ENCODE measurements around the gene SH2D1A. TPM values are rescaled to one million over a fixed set of nuclear protein-coding genes. Genes with fewer than 3 reads are reported as not detected.

Gene SH2D1A
- total and polyA plus RNA-seq, 2 of the 4 experiments (the other 2 are of a cell fraction), result not detected

DNA sequence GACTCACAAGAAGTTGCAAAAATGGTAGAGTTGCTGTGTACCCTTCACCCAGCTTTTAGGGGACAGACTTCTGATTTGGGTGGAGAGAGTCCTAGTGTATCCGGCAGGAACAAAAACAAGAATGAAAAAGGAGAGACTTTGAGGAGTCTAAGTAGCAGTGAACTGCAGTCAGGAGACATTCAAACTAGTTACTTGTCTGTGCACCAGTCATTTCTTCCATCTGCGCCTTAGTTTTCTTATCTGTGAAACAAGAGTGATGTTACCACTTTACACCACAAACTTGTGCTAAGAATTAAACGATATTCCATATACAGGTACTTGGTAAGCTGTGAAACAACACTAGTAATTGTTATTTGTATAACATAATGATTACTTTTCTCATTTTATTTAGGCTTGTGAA lies 47.3 kb downstream of the SH2D1A start:
- in situ Hi-C loops (cut with MboI; ENCODE audit: low sequenced_read_pairs) (no loop called here), intact Hi-C loops (cut with micrococcal nuclease) (no loop called here), dilution Hi-C loops (cut with HindIII; ENCODE audit: low sequenced_read_pairs, unreplicated experiment) (no loop called here)
- ChIA-PET POLR2A (ENCODE audit: unreplicated experiment) (no interaction called here), CTCF (interaction anchor here (1.2 kb wide), 1 partner anchor 10 kb away, joined by 3 read pairs; no protein-coding TSS in a partner anchor)
- no peak for ATAC-seq (ENCODE audit: low read depth)
- no peak for DNase-seq
- no peaks in the 10 kb centered on the region for H3K9me1 ChIP-seq (ENCODE audit: insufficient read depth, low read length)
- no peak overlapping the region for H3K23ac ChIP-seq (ENCODE audit: low read depth, low read length)
- no peak overlapping the region for H2BK20ac ChIP-seq (ENCODE audit: low read depth, low read length)
- no peaks in the 10 kb centered on the region for H3K4me1 ChIP-seq (ENCODE audit: control insufficient read depth, insufficient read depth, low read length)
- no peak overlapping the region for H2BK120ac ChIP-seq (ENCODE audit: low read depth, low read length)
- no peak overlapping the region for H3K14ac ChIP-seq (replicated peaks; ENCODE audit: low read depth, low read length)
- no peak overlapping the region for H3K56ac ChIP-seq (ENCODE audit: extremely low read depth, insufficient read depth, low read length)
- H4K20me1 ChIP-seq (ENCODE audit: insufficient read depth, low read length), result no peaks in the 10 kb centered on the region
- H4K8ac ChIP-seq (ENCODE audit: low read depth in 2 of 2, low read length in 2 of 2), result no peak overlapping the region
- H4K91ac ChIP-seq (ENCODE audit: insufficient read depth, low read depth, low read length), result no peak overlapping the region
- no peak overlapping the region for H3K9ac ChIP-seq (ENCODE audit: low read depth, low read length)
- H3K79me1 ChIP-seq (ENCODE audit: low read depth in 1 of 2, low read length in 2 of 2), result no peaks in the 10 kb centered on the region
- H2AK9ac ChIP-seq (replicated peaks; ENCODE audit: low read depth, low read length, poor library complexity), result no peak overlapping the region
- no peaks in the 10 kb centered on the region for H3K36me3 ChIP-seq (ENCODE audit: control insufficient read depth, insufficient read depth, low read length)
- no peak overlapping the region for H3K4me3 ChIP-seq (ENCODE audit: insufficient read depth, low read depth, low read length)
- no peak overlapping the region for H3K18ac ChIP-seq (ENCODE audit: low read depth, low read length)
- H4K5ac ChIP-seq (ENCODE audit: low read depth, low read length), result no peak overlapping the region
- no CpG with 5 or more reads among the region's 3 CpGs for WGBS, 2 experiments (ENCODE audit: extremely low coverage in 2 of 2, insufficient read length in 1 of 2)
- H2AK5ac ChIP-seq (ENCODE audit: low read depth, low read length), result no peak overlapping the region
- H2AFZ ChIP-seq (replicated peaks; ENCODE audit: low read length, poor library complexity), result no peak overlapping the region
- H2BK15ac ChIP-seq (ENCODE audit: low read depth, low read length), result no peak overlapping the region
- no peak for TF ChIP-seq SMC3 (IDR thresholded peaks at IDR 0.05; ENCODE audit: low read depth, low read length)
- no peak for TF ChIP-seq RFX5 (IDR thresholded peaks at IDR 0.05; ENCODE audit: low read depth, low read length)
- no peak for TF ChIP-seq USF2 (IDR thresholded peaks at IDR 0.05; ENCODE audit: low read depth, low read length)
- no peak for TF ChIP-seq NFE2L2 (IDR thresholded peaks at IDR 0.05; ENCODE audit: low read depth, low read length)
- no peak for TF ChIP-seq RAD21 (IDR thresholded peaks at IDR 0.05; ENCODE audit: low read length)
- TF ChIP-seq MAZ (IDR thresholded peaks at IDR 0.05; ENCODE audit: borderline replicate concordance, low read depth, low read length), result no peak
- TF ChIP-seq CHD1 (IDR thresholded peaks at IDR 0.05; ENCODE audit: low read depth, low read length), result no peak
- TF ChIP-seq POLR2A (IDR thresholded peaks at IDR 0.05; ENCODE audit: low read depth, low read length), result no peak
- TF ChIP-seq BHLHE40 (IDR thresholded peaks at IDR 0.05; ENCODE audit: low read depth, low read length), result no peak
- TF ChIP-seq, protein P1, sequence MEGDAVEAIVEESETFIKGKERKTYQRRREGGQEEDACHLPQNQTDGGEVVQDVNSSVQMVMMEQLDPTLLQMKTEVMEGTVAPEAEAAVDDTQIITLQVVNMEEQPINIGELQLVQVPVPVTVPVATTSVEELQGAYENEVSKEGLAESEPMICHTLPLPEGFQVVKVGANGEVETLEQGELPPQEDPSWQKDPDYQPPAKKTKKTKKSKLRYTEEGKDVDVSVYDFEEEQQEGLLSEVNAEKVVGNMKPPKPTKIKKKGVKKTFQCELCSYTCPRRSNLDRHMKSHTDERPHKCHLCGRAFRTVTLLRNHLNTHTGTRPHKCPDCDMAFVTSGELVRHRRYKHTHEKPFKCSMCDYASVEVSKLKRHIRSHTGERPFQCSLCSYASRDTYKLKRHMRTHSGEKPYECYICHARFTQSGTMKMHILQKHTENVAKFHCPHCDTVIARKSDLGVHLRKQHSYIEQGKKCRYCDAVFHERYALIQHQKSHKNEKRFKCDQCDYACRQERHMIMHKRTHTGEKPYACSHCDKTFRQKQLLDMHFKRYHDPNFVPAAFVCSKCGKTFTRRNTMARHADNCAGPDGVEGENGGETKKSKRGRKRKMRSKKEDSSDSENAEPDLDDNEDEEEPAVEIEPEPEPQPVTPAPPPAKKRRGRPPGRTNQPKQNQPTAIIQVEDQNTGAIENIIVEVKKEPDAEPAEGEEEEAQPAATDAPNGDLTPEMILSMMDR (conservative IDR thresholded peaks at IDR 0.05; ENCODE audit: low read depth, low read length), result no peak
- no peak for TF ChIP-seq FOS (IDR thresholded peaks at IDR 0.05; ENCODE audit: low read depth, low read length)
- no peak for TF ChIP-seq RCOR1 (IDR thresholded peaks at IDR 0.05; ENCODE audit: insufficient replicate concordance, low read length)
- BruUV-seq (replicated peaks), result no TSS peak
- H3K4me2 ChIP-seq (ENCODE audit: low read depth, low read length), result no peak overlapping the region
- H3K27me3 ChIP-seq (ENCODE audit: control insufficient read depth, insufficient read depth, low read length), result no peaks in the 10 kb centered on the region
- no peak overlapping the region for H3K27ac ChIP-seq (ENCODE audit: insufficient read depth, low read length)
- no peaks in the 10 kb centered on the region for H3K9me3 ChIP-seq (ENCODE audit: control insufficient read depth, insufficient read depth, low read length)
- H3K4ac ChIP-seq (ENCODE audit: low read depth, low read length), result no peak overlapping the region
- H2BK5ac ChIP-seq (ENCODE audit: low read depth, low read length, poor library complexity, severe bottlenecking), result no peak overlapping the region
